Measurements from ENCODE around the gene TLCD3B.

- TF ChIP-seq CTCF (IDR thresholded peaks at IDR 0.05) (no peak), POLR2A (IDR thresholded peaks at IDR 0.05; ENCODE audit: low read depth) (no peak), EP300 (IDR thresholded peaks at IDR 0.05) (no peak), POLR2AphosphoS5 (IDR thresholded peaks at IDR 0.05) (no peak)
Observed at GRCh38 chr16:29975811-29976511, 55.1 kb downstream of the TLCD3B start.
